ENCODE measurements around the gene CADM2. TPM values are rescaled to one million over a fixed set of nuclear protein-coding genes. Genes with fewer than 3 reads are reported as not detected.
A peak's percentile ranks its signal among the peaks of the same experiment; 100 is the strongest.

The CADM2 gene
- total RNA-seq, 1 experiment from 2014 or later: 10.9 TPM

DNA sequence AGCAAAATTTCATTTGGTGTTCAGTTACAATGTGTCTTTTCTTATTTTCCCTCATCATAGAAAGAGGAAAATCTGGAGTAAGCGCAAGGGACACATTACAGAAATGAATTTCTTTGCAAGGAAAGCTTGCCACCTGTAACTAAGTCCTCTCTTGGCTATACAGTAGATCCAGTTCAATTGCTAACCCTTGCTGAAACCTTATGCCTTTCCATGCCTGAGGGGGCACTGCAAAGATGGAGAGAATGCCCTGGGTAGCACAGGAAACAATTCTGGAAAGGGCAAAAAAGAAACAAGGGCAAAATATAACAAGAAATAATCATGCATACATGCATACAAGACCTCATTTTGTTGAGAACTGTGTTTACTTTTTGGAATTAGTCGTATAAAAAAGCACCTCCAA is 4.3 kb downstream of the CADM2 start:
- Histone ChIP-seq H3K9ac (ENCODE audit: extremely low read depth, insufficient read length, low read length) (no peak overlapping the region), H2BK120ac (ENCODE audit: low read depth, low read length, poor library complexity, severe bottlenecking) (no peak overlapping the region), H3K9me3 (ENCODE audit: control insufficient read depth, low read depth, low read length) (no peaks in the 10 kb centered on the region), H4K5ac (ENCODE audit: insufficient read length, low read depth, low read length) (no peak overlapping the region), H3K4ac (ENCODE audit: low read depth, low read length) (no peak overlapping the region), H4K91ac (ENCODE audit: insufficient read length, low read depth, low read length) (no peak overlapping the region), H3K23me2 (ENCODE audit: insufficient read length, low read depth, low read length, poor library complexity, severe bottlenecking) (peaks cover 22% of the 10 kb centered on the region), H2BK12ac (ENCODE audit: insufficient read length, low read depth, low read length) (no peak overlapping the region), H2AK5ac (ENCODE audit: insufficient read length, low read length) (no peak overlapping the region), H2BK15ac (ENCODE audit: low read depth, low read length) (no peak overlapping the region), H3T11ph (ENCODE audit: low read length) (no peak overlapping the region), H4K20me1 (ENCODE audit: control insufficient read depth, insufficient read depth, insufficient read length) (no peaks in the 10 kb centered on the region), H3K56ac (ENCODE audit: insufficient read length, low read depth, low read length) (no peak overlapping the region), H3K4me1 (ENCODE audit: insufficient read depth, low read length) (peaks cover 1% of the 10 kb centered on the region; the same call in 1 of the 2 replicates), H3K79me1 (ENCODE audit: insufficient read depth, low read depth, low read length, poor library complexity, severe bottlenecking) (no peaks in the 10 kb centered on the region), H3K79me2 (ENCODE audit: insufficient read depth, low read length) (peaks cover 8% of the 10 kb centered on the region; the same call in 1 of the 2 replicates), H3K14ac (ENCODE audit: insufficient read depth, low read length) (no peak overlapping the region), H3K27ac (ENCODE audit: insufficient read length, low read depth, low read length) (no peak overlapping the region), H4K8ac (replicated peaks; ENCODE audit: insufficient read length, low read depth, low read length) (no peak overlapping the region), H3K18ac (ENCODE audit: insufficient read length, low read depth, low read length) (no peak overlapping the region), H3K4me2 (ENCODE audit: insufficient read depth, insufficient read length, low read length) (no peak overlapping the region), H2BK5ac (ENCODE audit: insufficient read length, low read length) (no peak overlapping the region), H2BK20ac (ENCODE audit: low read depth, low read length, poor library complexity, severe bottlenecking) (no peak overlapping the region), H3K23ac (ENCODE audit: insufficient read length, low read depth, low read length) (no peak overlapping the region), H2AFZ (ENCODE audit: low read length) (no peak overlapping the region), H3K27me3 (ENCODE audit: insufficient read depth, low read length) (no peaks in the 10 kb centered on the region)
- Mint-ChIP-seq H3K9me3 (no peaks in the 10 kb centered on the region; a peak in 2 of 5 replicates), H3K27me3 (ENCODE audit: low read depth) (peaks cover 4% of the 10 kb centered on the region; the same call in 1 of the 2 replicates), H3K4me1 (peaks cover 72 to 77% of the 10 kb centered on the region in 2 experiments), H3K27ac (peak overlapping the region in 2 of 3 experiments; percentile 35 to 93; a peak in 4 of 7 replicates), H3K4me3 (peak overlapping the region in 1 of 2 experiments; percentile 66; a peak in 1 of 5 replicates), H3K36me3 (ENCODE audit: insufficient read depth in 1 of 3, low read depth in 3 of 3) (peaks cover 0 to 5% (median 0%) of the 10 kb centered on the region in 3 experiments; a peak in 3 of 7 replicates)
- DNase-seq: no peak
- WGBS (ENCODE audit: extremely low coverage, insufficient read length, low lambda C conversion rate): no CpG with 5 or more reads among the region's 2 CpGs
- TF ChIP-seq, protein P1, sequence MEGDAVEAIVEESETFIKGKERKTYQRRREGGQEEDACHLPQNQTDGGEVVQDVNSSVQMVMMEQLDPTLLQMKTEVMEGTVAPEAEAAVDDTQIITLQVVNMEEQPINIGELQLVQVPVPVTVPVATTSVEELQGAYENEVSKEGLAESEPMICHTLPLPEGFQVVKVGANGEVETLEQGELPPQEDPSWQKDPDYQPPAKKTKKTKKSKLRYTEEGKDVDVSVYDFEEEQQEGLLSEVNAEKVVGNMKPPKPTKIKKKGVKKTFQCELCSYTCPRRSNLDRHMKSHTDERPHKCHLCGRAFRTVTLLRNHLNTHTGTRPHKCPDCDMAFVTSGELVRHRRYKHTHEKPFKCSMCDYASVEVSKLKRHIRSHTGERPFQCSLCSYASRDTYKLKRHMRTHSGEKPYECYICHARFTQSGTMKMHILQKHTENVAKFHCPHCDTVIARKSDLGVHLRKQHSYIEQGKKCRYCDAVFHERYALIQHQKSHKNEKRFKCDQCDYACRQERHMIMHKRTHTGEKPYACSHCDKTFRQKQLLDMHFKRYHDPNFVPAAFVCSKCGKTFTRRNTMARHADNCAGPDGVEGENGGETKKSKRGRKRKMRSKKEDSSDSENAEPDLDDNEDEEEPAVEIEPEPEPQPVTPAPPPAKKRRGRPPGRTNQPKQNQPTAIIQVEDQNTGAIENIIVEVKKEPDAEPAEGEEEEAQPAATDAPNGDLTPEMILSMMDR (conservative IDR thresholded peaks at IDR 0.05): peak; percentile 51

Data from H9 (cell line).